GM12872 (cell line): ENCODE measurements around the gene CCT6B.

ENCODE experiments used
- CTCF ChIP-seq: IDR thresholded peaks from 3 replicates; pipeline ENCODE4 v1.5.1; 2011; ENCODE audit warnings: low read depth, mild to moderate bottlenecking, low read length, moderate library complexity; ENCODE audit not compliant: insufficient read depth

The CCT6B gene

DNA sequence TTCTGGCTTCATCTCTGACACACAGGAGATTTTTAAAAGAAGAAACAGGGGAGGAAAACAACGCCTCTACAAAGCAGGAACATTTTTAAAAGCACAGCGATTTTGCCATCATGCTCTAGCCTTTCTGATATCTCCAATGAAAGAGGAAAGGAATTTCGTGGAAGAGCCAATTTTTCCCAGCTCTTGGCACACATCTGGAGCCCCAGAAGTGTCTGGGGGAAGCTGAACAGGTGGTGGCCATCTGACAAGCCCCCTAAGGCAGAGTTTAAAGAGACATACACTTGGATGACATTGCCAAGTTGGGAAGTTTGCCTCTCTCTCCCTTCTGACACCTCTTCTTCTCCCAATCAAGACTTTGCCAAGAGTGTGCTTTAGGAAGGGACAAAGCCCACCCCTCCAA is 82.1 kb downstream of the CCT6B start:
- no peak for TF ChIP-seq CTCF
